ENCODE results near the gene PKD2.

GRCh38 chr4:88104902-88105610 is 97.6 kb downstream of the PKD2 start:
- no peak for TF ChIP-seq POLR2AphosphoS5 (IDR thresholded peaks at IDR 0.05; ENCODE audit: low read depth, low read length)
- no peak for TF ChIP-seq TAF1 (IDR thresholded peaks at IDR 0.05; ENCODE audit: borderline replicate concordance, insufficient read depth, low read length)
- TF ChIP-seq FOXP2 (optimal IDR thresholded peaks at IDR 0.05; ENCODE audit: borderline replicate concordance, extremely low read depth, extremely low read length, insufficient read depth), result no peak
- TF ChIP-seq SIN3A (IDR thresholded peaks at IDR 0.05; ENCODE audit: borderline replicate concordance, insufficient read depth, low read length), result no peak
- TF ChIP-seq, protein P1, sequence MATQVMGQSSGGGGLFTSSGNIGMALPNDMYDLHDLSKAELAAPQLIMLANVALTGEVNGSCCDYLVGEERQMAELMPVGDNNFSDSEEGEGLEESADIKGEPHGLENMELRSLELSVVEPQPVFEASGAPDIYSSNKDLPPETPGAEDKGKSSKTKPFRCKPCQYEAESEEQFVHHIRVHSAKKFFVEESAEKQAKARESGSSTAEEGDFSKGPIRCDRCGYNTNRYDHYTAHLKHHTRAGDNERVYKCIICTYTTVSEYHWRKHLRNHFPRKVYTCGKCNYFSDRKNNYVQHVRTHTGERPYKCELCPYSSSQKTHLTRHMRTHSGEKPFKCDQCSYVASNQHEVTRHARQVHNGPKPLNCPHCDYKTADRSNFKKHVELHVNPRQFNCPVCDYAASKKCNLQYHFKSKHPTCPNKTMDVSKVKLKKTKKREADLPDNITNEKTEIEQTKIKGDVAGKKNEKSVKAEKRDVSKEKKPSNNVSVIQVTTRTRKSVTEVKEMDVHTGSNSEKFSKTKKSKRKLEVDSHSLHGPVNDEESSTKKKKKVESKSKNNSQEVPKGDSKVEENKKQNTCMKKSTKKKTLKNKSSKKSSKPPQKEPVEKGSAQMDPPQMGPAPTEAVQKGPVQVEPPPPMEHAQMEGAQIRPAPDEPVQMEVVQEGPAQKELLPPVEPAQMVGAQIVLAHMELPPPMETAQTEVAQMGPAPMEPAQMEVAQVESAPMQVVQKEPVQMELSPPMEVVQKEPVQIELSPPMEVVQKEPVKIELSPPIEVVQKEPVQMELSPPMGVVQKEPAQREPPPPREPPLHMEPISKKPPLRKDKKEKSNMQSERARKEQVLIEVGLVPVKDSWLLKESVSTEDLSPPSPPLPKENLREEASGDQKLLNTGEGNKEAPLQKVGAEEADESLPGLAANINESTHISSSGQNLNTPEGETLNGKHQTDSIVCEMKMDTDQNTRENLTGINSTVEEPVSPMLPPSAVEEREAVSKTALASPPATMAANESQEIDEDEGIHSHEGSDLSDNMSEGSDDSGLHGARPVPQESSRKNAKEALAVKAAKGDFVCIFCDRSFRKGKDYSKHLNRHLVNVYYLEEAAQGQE (IDR thresholded peaks at IDR 0.05; ENCODE audit: insufficient read depth in 1 of 2, low read depth in 2 of 2, low read length in 2 of 2), result no peak
